Erythroblast (primary cell): Measurements from ENCODE around the gene SCUBE2.
"Not testable (repeated sequence)": the region's sequence is repeated elsewhere in the genome, so short reads cannot be mapped to it uniquely, and the experiment has no call there.

Experiments used
- DNase-seq, 2 experiments: peaks; one replicate each; lab custom pipeline; 2025; lab: John Stamatoyannopoulos, UW
- GATA1 ChIP-seq: IDR thresholded peaks from 2 replicates; pipeline ENCODE4 v1.6.1; 2011; ENCODE audit warnings: low read depth, mild to moderate bottlenecking, control low read depth, low read length, moderate library complexity
- POLR2A ChIP-seq: IDR thresholded peaks from 2 replicates; pipeline ENCODE4 v1.6.1; 2011; ENCODE audit warnings: mild to moderate bottlenecking, low read length

The SCUBE2 gene

DNA sequence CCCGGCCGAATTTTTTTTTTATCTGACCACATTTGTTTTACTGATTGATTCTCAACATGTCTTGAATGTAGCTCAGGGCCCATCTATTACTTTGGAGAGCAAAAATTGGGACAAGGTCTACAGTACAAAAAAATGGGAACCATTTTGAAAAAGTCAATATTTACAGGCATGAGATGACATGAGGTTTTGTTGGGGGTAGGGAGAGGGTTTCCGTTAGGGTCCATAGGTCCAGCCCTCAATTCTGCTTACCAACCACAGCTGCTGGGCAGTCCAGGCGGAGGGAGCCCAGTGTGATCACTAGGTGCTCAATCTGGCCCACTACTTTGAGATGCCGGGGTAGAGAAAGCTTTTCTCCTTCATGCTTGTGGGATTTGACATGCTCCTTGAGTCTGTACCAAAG lies 105.9 kb downstream of the SCUBE2 start:
- TF ChIP-seq POLR2A: no peak
- no peak for TF ChIP-seq GATA1
- no peak for DNase-seq

DNA sequence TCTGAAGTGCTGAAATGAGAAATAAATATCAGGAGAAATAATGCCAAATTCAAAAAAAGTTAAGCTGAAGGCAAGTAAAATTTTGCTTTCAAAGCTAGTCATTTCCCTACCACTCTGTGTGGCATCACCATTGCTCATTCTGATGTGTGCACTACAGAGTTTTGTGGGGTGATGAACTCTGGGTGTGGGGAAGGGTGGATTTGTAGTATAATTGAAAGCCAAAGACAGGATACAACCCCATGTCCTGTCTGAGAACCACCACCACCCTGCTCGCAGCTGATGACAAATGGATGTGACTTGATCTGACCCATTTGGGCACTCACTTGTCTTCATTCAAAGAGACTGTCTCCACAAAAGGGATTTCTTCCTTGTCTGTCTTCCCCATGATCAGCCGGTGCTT lies 107.8 kb downstream of the SCUBE2 start:
- no peak for DNase-seq
- TF ChIP-seq GATA1: no peak
- TF ChIP-seq POLR2A: no peak

DNA sequence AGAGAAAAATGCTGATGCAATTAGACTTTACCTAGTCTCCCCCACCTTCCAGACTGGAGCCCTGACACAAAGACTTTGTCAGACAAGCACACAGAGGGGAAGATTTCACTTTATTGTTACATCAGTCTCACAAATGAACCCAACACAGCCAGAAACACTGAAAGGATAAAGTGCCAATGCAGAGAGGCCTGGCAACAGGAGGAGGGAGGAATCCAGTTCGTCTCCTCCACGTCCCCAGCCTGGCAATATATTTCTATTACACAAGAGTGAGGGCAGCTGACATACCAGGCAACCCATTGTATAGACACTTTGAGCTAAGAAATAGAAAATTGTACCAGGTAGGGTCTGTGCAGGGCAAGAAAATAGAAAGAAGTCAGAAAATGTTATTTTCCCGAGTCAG lies 110.9 kb downstream of the SCUBE2 start:
- no peak for DNase-seq
- TF ChIP-seq POLR2A (no peak), GATA1 (no peak)

DNA sequence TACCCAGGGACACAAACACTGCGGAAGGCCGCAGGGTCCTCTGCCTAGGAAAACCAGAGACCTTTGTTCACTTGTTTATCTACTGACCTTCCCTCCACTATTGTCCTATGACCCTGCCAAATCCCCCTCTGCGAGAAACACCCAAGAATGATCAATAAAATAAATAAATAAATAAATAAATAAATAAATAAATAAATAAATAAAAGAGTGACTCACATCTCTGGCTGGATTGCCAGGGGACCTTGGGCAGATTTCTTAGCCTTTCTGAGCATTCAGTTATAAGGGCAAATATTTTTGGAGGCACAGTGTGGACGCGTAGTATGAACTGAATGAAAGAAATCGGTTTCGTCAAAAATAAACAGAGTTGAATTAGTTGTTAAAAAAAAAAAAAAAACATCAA lies 112.0 kb downstream of the SCUBE2 start:
- DNase-seq: not testable (repeated sequence)

DNA sequence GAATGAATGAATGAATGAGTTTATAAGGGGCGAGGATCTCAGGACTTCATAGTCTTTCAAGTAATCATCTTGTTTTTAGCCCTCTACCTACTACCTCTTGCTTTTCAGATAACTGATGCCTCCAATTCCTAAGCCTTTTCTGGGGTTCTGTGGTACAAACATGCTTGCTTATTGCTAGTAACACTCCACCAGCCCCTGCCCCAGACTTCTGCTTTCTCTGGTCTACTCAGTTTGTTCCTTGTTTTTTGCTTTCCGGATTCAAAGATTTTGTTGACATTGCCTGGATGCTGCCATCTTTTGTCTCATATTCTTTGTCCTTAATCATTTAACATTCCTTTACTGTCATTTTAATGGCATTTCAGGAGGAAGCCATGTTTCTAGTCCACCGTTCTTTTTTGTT lies 118.3 kb downstream of the SCUBE2 start:
- DNase-seq: no peak
- TF ChIP-seq GATA1 (no peak), POLR2A (no peak)

DNA sequence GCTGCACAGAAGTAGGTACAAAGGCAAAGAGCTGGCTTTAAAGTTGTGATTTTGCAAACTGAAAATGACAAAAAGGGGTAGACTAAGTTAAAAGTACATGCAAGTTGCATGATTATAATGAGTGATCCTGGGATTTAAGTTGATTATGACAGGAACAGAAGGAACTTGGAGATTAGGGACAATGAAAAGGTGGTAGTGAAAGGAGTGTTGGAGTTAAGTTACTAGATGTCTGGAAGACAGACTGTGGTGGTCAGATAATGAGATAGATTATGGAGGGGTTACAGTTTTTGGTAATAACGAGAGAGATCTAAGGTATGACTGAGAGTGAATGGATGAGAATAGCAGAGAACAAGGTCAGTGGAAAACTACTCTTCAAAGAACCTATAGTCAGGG lies 119.5 kb downstream of the SCUBE2 start:
- TF ChIP-seq POLR2A (no peak), GATA1 (no peak)
- DNase-seq: peak in 1 of 2 experiments; percentile 22

DNA sequence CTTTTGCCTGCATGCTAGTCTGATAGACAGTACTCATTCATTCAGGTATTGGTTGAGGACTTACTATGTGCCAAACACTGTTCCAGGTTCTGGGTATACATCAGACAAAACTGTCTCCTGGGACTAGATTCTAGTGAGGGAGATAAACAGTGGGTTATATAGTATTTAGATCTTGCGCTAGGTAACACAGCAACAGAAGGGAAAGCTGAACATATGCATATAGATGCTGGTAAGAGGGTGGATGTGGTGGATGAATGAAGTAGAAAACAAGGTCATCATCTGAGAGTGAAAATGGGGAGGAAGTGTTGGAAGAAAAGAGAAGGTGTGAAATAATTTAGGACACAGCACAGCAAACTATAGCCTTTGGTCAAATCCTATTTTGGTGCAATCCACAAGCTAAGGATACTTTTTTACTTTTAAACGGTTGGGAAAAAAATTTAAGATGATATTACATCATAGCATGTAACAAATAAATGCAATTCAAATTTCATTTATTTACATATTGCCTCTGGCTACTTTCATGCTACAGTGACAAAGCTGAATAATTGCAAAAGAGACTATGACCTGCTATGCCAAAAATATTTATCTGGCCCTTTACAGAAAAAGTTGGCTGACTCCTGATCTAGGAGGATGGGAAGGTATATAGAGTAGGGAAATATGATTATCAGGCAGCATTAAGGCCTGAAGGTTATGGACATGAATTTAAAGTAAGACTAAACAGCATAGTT lies 120.0 kb downstream of the SCUBE2 start:
- TF ChIP-seq POLR2A: no peak
- no peak for TF ChIP-seq GATA1
- peak in 1 of 2 experiments; percentile 19 for DNase-seq
